Activated naive CD8-positive, alpha-beta T cell treated with anti-CD3 and anti-CD28 coated beads, Interleukin-2, amount 50 U/mL, for 16 hours (primary cell): ENCODE measurements around the gene TOMM70.

ENCODE experiments used
- DNase-seq: peaks from one replicate; pipeline ENCODE4 v3.0.0-alpha.2; 2020; ENCODE audit warnings: low read depth, low spot score

The TOMM70 gene

GRCh38 chr3:100325827-100326226 lies 75.1 kb downstream of the TOMM70 start:
- no peak for DNase-seq

GRCh38 chr3:100324044-100324443 lies 76.8 kb downstream of the TOMM70 start:
- no peak for DNase-seq

- DNase-seq = no peak
These were observed 80.9 kb downstream of the TOMM70 start for GRCh38 chr3:100319951-100320350.

- no peak for DNase-seq
These were observed 83.0 kb downstream of the TOMM70 start for GRCh38 chr3:100317912-100318311.

GRCh38 chr3:100316641-100317069 lies 84.2 kb downstream of the TOMM70 start:
- no peak for DNase-seq
